Right cardiac atrium (tissue), 5 donors: Measurements from ENCODE around the gene METRN. TPM values are rescaled to one million over a fixed set of nuclear protein-coding genes. Genes with fewer than 3 reads are reported as not detected.
"Not testable (repeated sequence)": the region's sequence is repeated elsewhere in the genome, so short reads cannot be mapped to it uniquely, and the experiment has no call there.

Experiments
- ATAC-seq, 2 donors: fragments of 200-7000 bp; cut with Tn5 transposase; one replicate each; pipeline versions ENCODE4 v1.8.0 to v1.9.1; 2020; ENCODE audit warnings: moderate library complexity in 2 of 2, mild to moderate bottlenecking in 1 of 2
- DNase-seq, 3 donors: peaks; one replicate each; pipeline ENCODE4 v3.0.0-alpha.2; 2020
- H3K27ac ChIP-seq: one replicate; pipeline ENCODE4 v1.5.1; 2013; ENCODE audit warnings: mild to moderate bottlenecking, low read length, control low read depth, moderate library complexity
- H3K27me3 ChIP-seq: one replicate; pipeline ENCODE4 v1.6.1; 2013; ENCODE audit not compliant: control insufficient read depth, insufficient read depth
- H3K4me1 ChIP-seq: one replicate; pipeline ENCODE4 v1.6.1; 2013; ENCODE audit warnings: low read length; ENCODE audit not compliant: control insufficient read depth, insufficient read depth
- H3K4me3 ChIP-seq: one replicate; pipeline ENCODE4 v1.5.1; 2013; ENCODE audit warnings: low read length, control low read depth
- H3K9me3 ChIP-seq: one replicate; pipeline ENCODE4 v1.6.1; 2013; ENCODE audit warnings: low read length; ENCODE audit not compliant: control insufficient read depth
- WGBS: extraction: QIAGEN DNeasy Blood & Tissue Kit; methylation state at CpG from one replicate; pipeline ENCODE4 v1.1.7; 2013; 5-methylcytosine and 5-hydroxymethylcytosine counted together
- intact Hi-C, 4 donors: fragments of 100-400 bp; cut with DNase I; formaldehyde crosslinking; loops; one replicate each; pipeline versions ENCODE4 v1.11.0 to v1.14.0; 2022 to 2023
- polyA plus RNA-seq: library from polyadenylated mRNA; stranded (reverse); fragments of 200-250 nt; gene quantifications from one replicate; pipeline ENCODE4 v1.2.3, GENCODE V29; 2013
- total RNA-seq, 4 donors: library from RNA; stranded (reverse); fragmentation: NEBNext Ultra II Directional; extraction: Animal tissue kit (Norgen Biotek cat#: 25700); gene quantifications; one replicate each; pipeline ENCODE4 v1.2.1, GENCODE V29; 2021
- donor health status: healthy with polysubstance abuse.
- donor health status: DM: no; HTN: yes; CAD: no.
- donor health status: DM: no; HTN: no; CAD: no.
- donor health status: DM: no; HTN: yes; CAD: no; lungs with severe emphysema.
- donor health status: DM: yes; HTN: yes; CAD: no.

METRN gene
- total and polyA plus RNA-seq, 5 donors: 65.2 to 75.0 (median 68.2) TPM

DNA sequence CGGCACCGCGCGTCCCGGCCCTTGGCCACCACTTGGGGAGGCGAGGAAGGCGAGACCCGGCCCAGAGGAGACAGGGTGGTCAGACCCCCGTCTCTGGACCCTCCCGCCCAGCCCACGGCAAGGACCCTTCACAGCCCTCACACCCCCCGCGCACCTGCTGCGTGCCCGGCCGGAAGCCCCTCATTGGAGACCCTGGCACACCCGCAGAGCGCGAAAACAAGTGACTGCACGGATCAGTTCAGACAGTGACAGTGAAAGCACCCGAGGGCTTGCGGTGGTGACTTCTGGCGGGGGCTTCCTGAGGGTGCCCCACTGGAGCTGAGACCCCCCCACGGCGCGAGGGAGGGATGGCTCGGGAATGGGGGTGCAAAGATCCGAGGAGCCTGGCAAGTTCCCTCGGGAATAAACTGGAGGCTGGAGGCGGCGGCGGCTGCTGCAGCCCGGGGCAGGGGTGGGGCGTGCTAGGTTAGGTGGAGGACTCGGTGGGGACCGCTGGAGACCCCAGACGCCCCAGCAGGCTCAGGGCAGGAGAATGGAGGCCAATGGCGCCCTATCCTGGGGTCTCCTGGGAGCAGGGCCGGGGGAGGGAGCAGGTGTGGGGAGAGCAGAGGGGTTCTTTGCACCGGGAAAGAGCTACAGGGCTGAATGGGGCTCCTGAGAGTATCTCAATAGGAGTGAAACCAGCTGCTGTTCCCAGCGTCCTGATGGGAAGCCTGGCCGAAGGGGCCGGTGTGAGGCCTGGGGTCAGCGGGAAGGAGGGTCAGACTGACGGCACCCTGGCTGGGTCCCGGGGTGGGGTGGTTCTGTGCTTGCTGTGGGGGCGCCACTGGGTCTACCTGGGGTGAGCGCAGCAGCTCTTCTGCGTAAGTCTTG lies 8.5 kb upstream of the METRN start:
- Histone ChIP-seq H3K4me3 (no peak overlapping the region), H3K4me1 (no peaks in the 10 kb centered on the region), H3K27me3 (no peaks in the 10 kb centered on the region), H3K27ac (no peak overlapping the region), H3K9me3 (no peaks in the 10 kb centered on the region)
- ATAC-seq: no peak
- WGBS: 4% methylated on average over 49 of the region's 49 CpGs
- no peak for DNase-seq
- intact Hi-C loops: loop anchor here in 1 of 4 donors (5.0 kb wide), 1 partner anchor 346 kb away; no protein-coding TSS in a partner anchor

DNA sequence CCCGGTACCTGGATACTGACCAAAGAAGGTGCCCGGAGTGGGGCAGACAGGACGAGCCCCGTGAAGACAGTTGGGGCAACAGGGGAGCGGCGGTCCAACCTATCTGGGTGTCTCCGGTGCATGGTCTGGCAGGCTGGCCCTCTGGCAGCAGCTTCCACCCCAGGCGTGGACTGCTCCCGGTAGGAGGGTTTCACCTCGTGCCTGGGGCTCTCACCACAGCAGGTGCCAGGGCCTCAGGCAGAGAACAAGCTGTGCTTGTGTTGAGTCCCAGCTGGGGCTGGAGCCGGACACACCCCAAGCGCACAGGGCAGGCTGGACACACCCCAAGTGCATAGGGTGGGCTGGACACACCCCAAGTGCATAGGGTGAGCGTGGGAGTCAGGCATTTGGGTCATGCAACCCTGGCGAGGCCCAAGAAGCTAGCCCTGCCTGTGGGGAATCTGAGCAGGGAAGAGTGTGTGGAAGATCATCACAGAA lies 7.8 kb upstream of the METRN start:
- no peaks in the 10 kb centered on the region for H3K27me3 ChIP-seq
- intact Hi-C loops: loop anchor here in 1 of 4 donors (5.0 kb wide), 1 partner anchor 345 kb away; no protein-coding TSS in a partner anchor
- WGBS: 40% methylated on average over 14 of the region's 14 CpGs

DNA sequence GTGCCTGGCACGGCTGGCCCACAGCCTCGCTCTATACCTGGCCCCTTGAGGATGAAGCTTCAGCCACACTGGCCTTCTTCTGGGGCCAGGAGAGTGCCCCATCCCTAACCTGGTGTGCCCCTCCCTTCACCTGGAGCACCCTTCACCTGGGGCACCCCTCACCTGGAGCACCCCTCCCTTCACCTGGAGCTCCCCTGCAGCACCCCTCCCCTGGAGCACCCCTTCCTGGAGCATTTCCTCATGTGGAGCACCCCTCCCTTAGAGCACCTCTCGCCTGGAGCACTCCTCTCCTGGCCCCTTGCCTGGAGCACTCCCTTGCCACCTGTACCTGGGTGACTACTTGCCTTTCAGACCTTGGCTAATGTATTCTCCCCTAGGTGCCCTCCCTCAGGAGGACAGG lies 6.9 kb upstream of the METRN start:
- Histone ChIP-seq H3K27me3 (no peaks in the 10 kb centered on the region), H3K4me1 (no peaks in the 10 kb centered on the region), H3K27ac (no peak overlapping the region), H3K9me3 (no peaks in the 10 kb centered on the region), H3K4me3 (no peak overlapping the region)
- ATAC-seq (no peak), DNase-seq (no peak)
- 54% methylated on average over 3 of the region's 3 CpGs for WGBS
- intact Hi-C loops: loop anchor here in 1 of 4 donors (5.0 kb wide), 1 partner anchor 344 kb away; no protein-coding TSS in a partner anchor

More for the DNA sequence above, 7.8 kb upstream of the METRN start:
- Histone ChIP-seq H3K9me3 (no peaks in the 10 kb centered on the region), H3K4me3 (no peak overlapping the region), H3K4me1 (no peaks in the 10 kb centered on the region), H3K27ac (no peak overlapping the region)
- ATAC-seq: no peak
- no peak for DNase-seq

DNA sequence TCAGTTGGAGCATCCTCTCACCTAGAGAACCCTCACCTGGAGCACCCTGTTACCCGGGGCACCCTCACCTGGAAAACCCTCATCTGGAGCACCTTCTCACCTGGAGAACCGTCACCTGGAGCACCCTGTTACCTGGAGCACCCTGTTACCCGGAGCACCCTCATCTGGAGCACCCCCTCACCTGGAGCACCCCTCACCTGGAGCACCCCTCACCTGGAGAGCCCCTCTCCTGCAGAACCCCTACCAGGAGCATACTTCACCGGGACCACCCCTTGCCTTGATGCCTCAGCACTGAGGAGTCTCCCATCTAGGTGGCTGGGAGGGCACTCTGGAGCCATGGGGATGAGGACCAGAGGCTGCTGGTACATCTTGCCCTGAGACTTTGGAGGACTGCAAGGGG lies 6.0 kb upstream of the METRN start:
- no peaks in the 10 kb centered on the region for H3K4me1 ChIP-seq
- no peak for DNase-seq
- intact Hi-C loops: loop anchor here in 1 of 4 donors (5.0 kb wide), 1 partner anchor 343 kb away; no protein-coding TSS in a partner anchor
- ATAC-seq: no peak
- no peak overlapping the region for H3K27ac ChIP-seq
- WGBS: 61% methylated on average over 4 of the region's 4 CpGs
- H3K9me3 ChIP-seq: no peaks in the 10 kb centered on the region
- H3K27me3 ChIP-seq: no peaks in the 10 kb centered on the region
- no peak overlapping the region for H3K4me3 ChIP-seq

DNA sequence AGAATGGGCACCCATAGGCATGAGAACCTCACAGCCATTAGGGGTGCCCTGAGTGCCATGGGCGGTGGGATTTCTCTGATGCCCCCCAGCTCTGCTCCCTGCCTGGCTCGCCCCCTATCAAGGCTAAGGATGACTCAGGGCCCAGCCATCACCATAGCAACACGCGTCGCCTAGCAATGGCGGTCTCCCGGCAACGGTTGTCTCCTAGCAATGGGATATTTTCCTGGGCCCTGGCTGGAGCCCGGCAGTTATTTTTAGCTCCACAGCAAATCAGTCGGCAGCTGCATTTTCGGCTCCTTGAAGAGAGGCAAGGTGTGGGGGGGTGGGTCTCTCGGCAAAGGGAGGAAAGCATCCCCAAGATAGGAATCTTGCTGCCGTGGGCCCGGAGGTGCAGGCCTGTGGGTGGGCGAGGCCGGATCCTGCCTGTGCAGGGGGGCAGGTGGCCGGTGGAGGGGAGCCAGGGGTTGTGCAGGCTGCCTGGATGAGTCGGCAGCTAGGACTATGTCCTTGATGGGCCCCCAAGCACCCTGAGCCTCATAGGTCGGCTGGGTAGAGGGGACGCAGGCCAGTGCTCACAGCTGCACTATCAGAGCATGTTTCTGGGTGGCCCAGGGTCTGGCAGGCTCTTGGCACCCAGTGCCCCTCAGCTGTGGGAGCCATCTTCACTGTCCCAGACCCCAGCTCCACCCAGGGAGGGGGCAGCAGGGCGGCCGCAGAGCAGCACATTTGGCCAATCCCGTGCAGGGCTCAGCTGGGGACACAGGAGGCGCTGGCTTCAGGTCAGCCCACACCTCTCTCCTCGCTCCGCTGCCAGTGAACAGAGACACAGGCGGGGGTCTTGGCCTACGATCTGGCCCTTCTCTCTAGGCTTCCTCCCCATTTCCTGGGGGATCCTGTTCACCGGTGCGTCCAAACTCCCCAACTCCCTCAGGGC lies 5.1 kb upstream of the METRN start:
- no peak overlapping the region for H3K4me3 ChIP-seq
- intact Hi-C loops: loop anchor here in 3 of 4 donors (5.0 to 10.0 kb wide), 4 partner anchors 75 to 345 kb away; partner anchors contain the start of genes CHTF18 (in 3 of the 3) and RPUSD1 (in 3 of the 3)
- no peaks in the 10 kb centered on the region for H3K4me1 ChIP-seq
- no peaks in the 10 kb centered on the region for H3K9me3 ChIP-seq
- ATAC-seq (no peak), DNase-seq (no peak)
- H3K27ac ChIP-seq: no peak overlapping the region
- H3K27me3 ChIP-seq: no peaks in the 10 kb centered on the region
- 22% methylated on average over 30 of the region's 30 CpGs for WGBS

DNA sequence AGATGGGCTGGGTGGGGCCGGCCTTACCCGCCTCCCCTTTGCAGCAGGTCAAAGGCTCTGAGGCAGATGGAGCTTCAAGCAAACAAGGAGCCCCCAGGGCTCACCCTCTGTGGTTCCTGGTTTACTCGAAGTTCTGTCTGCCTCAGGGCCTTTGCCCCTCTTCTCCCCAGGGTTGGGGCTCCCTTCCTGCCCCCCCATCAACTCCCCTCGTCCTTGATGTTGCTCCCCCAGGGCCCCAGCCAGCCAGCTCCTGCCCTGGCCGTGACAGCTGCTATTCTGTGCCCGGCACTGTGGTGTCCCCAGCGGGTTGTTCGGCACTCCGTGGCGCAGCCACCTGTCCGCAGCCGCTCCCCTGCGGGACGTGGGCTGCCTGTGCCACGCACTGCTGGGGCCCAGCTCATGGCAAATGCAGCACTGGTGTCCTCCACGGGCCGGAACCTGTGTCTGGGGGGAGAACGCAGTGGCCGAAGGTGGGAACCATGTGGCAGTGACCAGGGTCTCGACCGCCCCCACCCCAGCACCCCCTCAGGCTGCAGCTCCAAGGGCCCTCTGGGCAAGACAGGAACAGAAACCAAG lies 4.3 kb upstream of the METRN start:
- Histone ChIP-seq H3K4me1 (no peaks in the 10 kb centered on the region), H3K4me3 (no peak overlapping the region), H3K9me3 (no peaks in the 10 kb centered on the region), H3K27ac (no peak overlapping the region), H3K27me3 (no peaks in the 10 kb centered on the region)
- ATAC-seq (no peak), DNase-seq (no peak)
- intact Hi-C loops: loop anchor here in 3 of 4 donors (5.0 to 10.0 kb wide), 3 partner anchors 74 to 344 kb away; partner anchors contain the start of genes CHTF18 (in 3 of the 3) and RPUSD1 (in 3 of the 3)
- 71% methylated on average over 21 of the region's 21 CpGs for WGBS

DNA sequence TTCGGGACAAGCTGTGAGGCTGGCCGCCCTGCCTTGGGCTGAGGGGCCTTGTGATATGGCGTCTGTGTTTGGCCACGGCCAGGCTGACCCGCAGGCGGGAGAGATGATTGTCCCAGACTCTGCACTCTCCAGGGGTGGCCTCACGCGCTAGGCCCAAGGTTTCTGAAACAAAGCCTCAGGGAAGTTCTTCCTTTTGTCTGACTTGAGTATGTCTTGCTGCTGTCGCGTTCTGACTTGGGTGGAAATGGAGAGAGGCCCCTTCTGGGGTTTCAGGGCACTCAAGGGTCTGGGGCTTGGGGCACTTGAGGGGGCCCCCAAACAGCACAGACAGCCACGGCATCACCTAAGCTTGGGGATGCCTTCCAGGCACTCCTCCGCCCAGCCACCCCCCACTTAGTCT lies 3.8 kb upstream of the METRN start:
- Histone ChIP-seq H3K9me3 (no peaks in the 10 kb centered on the region), H3K4me1 (no peaks in the 10 kb centered on the region), H3K27me3 (no peaks in the 10 kb centered on the region), H3K4me3 (no peak overlapping the region), H3K27ac (no peak overlapping the region)
- WGBS: 70% methylated on average over 12 of the region's 12 CpGs
- intact Hi-C loops: loop anchor here in 3 of 4 donors (5.0 to 10.0 kb wide), 3 partner anchors 74 to 344 kb away; partner anchors contain the start of genes CHTF18 (in 3 of the 3) and RPUSD1 (in 3 of the 3)
- ATAC-seq: no peak
- DNase-seq: no peak

DNA sequence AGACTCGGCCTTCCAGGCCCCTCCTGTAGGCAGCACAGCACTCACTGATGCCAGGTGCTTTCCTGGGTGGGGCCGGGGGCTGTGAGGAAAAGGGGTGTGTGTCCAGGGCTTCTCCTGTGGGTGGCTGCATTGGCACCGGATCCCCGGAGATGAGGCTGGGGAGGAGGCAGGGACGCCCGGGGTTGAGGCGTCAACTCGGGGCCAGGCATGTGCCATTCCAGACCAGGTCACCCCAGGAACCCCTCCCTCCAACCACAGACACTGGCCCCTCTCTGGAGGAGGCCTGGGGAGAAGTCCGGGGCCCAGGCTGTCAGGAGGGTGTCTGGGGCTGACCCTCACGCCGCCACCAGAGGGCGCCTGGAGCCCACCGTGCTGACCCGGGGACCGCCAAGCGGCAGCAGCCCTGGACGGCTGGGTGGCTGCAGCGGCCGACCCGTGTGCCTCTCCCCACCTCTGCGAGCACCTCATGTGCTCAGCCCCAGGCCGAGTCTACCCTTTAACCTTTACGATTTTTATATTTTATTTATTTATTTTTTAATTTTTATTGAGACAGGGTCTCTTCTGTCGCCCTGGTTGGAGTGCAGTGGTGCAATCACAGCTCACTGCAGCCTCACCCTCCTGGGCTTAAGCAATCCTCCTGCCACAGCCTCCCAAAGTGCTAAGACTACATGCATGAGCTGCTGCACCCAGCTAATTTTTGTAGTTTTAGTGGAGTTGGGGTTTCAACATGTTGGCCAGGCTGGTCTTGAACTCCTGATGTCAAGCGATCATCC lies 3.2 kb upstream of the METRN start:
- 12% methylated on average over 25 of the region's 25 CpGs for WGBS
- intact Hi-C loops: loop anchor here (2.0 to 10.0 kb wide), 4 partner anchors 73 to 343 kb away; partner anchors contain the start of genes CHTF18 (in 3 of the 4) and RPUSD1 (in 3 of the 4)
- H3K4me1 ChIP-seq: no peaks in the 10 kb centered on the region
- ATAC-seq: peak; percentile 64 to 67
- DNase-seq: peak; percentile 83 to 94 (median 92)
- H3K27me3 ChIP-seq: no peaks in the 10 kb centered on the region
- no peak overlapping the region for H3K4me3 ChIP-seq
- no peaks in the 10 kb centered on the region for H3K9me3 ChIP-seq
- H3K27ac ChIP-seq: no peak overlapping the region

DNA sequence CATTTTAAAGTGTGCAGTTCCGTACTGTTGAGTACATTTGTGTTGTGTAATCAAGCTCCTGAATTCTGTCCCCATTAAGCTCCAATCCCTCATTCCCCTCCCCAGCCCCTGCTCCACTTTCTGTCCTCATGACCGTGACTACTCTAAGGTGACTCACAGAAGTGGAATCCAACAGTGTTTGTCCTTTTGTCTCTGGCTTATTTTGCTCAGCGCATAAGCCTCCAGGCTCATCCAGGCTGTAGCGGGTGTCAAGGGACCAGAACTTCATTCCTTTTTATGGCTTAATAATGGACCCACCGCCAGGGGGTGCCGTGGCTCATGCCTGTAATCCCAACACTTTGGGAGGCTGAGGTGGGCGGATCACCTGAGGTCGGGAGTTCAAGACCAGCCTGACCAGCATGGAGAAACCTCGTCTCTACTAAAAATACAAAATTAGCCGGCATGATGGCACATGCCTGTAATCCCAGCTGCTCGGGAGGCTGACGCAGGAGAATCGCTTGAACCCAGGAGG lies 2.1 kb upstream of the METRN start:
- H3K27ac ChIP-seq, H3K27me3 ChIP-seq, ATAC-seq, DNase-seq, H3K9me3 ChIP-seq, H3K4me1 ChIP-seq, H3K4me3 ChIP-seq: not testable (repeated sequence)
- intact Hi-C loops: loop anchor here (2.0 to 10.0 kb wide), 4 partner anchors 72 to 342 kb away; partner anchors contain the start of genes CHTF18 (in 3 of the 4) and RPUSD1 (in 3 of the 4)
- 57% methylated on average over 13 of the region's 13 CpGs for WGBS
